ENCODE measurements around the gene PDIK1L. TPM values are rescaled to one million over a fixed set of nuclear protein-coding genes. Genes with fewer than 3 reads are reported as not detected.

Gene PDIK1L
- total and polyA plus RNA-seq, 9 of the 15 experiments (the other 6 are each of a cell fraction or from before 2014, with no cell fraction given) = 12.8 to 30.2 (median 21.5) TPM

DNA sequence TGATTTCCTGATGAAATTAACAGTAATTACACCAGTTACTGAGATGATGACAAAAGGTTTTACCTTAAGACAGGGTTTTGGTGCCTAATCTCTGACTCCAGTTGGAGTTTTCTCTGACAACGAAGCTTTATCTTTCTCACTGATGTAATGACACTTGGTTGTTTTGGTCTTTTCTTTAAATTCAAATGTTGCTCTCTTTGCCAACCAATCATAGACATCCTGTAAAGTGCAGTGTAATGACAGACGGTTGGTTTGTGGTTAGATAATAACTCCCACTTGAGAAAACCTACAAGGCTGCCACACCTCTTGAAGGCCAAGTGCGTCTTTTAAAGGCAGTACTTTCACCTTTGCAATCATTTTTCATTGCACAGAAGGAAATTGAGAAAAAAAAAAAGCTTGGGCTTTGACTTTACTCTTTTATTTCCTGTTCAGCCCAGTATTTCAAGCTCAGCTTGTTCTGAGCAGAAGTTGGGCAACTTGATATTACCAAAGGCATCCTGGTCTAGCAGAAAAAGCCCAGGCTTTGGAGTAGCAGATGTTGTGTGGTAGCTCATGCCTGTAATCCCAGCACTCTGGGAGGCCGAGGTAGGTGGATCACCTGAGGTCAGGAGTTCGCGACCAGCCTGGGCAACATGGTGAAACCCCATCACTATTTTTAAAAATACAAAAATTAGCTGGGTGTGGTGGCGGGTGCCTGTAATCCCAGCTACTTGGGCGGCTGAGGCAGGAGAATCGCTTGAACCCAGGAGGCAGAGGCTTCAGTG, 14.9 kb downstream of the PDIK1L start (continued):
- TF ChIP-seq, protein P1, sequence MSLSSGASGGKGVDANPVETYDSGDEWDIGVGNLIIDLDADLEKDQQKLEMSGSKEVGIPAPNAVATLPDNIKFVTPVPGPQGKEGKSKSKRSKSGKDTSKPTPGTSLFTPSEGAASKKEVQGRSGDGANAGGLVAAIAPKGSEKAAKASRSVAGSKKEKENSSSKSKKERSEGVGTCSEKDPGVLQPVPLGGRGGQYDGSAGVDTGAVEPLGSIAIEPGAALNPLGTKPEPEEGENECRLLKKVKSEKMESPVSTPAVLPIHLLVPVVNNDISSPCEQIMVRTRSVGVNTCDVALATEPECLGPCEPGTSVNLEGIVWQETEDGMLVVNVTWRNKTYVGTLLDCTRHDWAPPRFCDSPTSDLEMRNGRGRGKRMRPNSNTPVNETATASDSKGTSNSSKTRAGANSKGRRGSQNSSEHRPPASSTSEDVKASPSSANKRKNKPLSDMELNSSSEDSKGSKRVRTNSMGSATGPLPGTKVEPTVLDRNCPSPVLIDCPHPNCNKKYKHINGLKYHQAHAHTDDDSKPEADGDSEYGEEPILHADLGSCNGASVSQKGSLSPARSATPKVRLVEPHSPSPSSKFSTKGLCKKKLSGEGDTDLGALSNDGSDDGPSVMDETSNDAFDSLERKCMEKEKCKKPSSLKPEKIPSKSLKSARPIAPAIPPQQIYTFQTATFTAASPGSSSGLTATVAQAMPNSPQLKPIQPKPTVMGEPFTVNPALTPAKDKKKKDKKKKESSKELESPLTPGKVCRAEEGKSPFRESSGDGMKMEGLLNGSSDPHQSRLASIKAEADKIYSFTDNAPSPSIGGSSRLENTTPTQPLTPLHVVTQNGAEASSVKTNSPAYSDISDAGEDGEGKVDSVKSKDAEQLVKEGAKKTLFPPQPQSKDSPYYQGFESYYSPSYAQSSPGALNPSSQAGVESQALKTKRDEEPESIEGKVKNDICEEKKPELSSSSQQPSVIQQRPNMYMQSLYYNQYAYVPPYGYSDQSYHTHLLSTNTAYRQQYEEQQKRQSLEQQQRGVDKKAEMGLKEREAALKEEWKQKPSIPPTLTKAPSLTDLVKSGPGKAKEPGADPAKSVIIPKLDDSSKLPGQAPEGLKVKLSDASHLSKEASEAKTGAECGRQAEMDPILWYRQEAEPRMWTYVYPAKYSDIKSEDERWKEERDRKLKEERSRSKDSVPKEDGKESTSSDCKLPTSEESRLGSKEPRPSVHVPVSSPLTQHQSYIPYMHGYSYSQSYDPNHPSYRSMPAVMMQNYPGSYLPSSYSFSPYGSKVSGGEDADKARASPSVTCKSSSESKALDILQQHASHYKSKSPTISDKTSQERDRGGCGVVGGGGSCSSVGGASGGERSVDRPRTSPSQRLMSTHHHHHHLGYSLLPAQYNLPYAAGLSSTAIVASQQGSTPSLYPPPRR (CRISPR knock-in tag; IDR thresholded peaks at IDR 0.05; ENCODE audit: borderline replicate concordance) = no peak
- TF ChIP-seq ZBED1 (IDR thresholded peaks at IDR 0.05) (peak; percentile 49; the same call in 1 of the 2 replicates), TEAD1 (CRISPR knock-in tag; IDR thresholded peaks at IDR 0.05) (peak; percentile 22 to 48; a peak in 1 of 4 replicates), SNRNP70 (optimal IDR thresholded peaks at IDR 0.05; ENCODE audit: low read depth, low read length) (no peak), SRSF3 (IDR thresholded peaks at IDR 0.05; ENCODE audit: insufficient read depth, low read length) (no peak), ZNF124 (CRISPR knock-in tag; IDR thresholded peaks at IDR 0.05) (no peak), FOXM1 (IDR thresholded peaks at IDR 0.05; ENCODE audit: low read depth) (peak; percentile 100), FOXM1 (CRISPR knock-in tag; IDR thresholded peaks at IDR 0.05; ENCODE audit: low read depth) (peak; percentile 100), CHD1 (IDR thresholded peaks at IDR 0.05; ENCODE audit: low read length) (no peak), EGR1 (conservative IDR thresholded peaks at IDR 0.05) (peak; percentile 79), TBL1XR1 (IDR thresholded peaks at IDR 0.05; ENCODE audit: low read length in 2 of 2) (peak in 1 of 2 experiments; percentile 97; a peak in 3 of 4 replicates), RBM17 (IDR thresholded peaks at IDR 0.05; ENCODE audit: borderline replicate concordance, low read depth, low read length) (no peak), EZH2 (IDR thresholded peaks at IDR 0.05; ENCODE audit: borderline replicate concordance, low read depth, low read length) (no peak; the same call in 1 of the 2 replicates), CBX3 (IDR thresholded peaks at IDR 0.05; ENCODE audit: borderline replicate concordance in 1 of 2, low read length in 2 of 2) (peak in 1 of 2 experiments; percentile 90; a peak in 1 of 3 replicates), ZNF717 (CRISPR knock-in tag; IDR thresholded peaks at IDR 0.05) (no peak), ZNF778 (CRISPR knock-in tag; IDR thresholded peaks at IDR 0.05) (no peak), ZNF274 (IDR thresholded peaks at IDR 0.05; ENCODE audit: borderline replicate concordance, low read depth, low read length) (no peak), JUND (IDR thresholded peaks at IDR 0.05; ENCODE audit: borderline replicate concordance, low read depth, low read length) (peak; percentile 92), JUND (tag; IDR thresholded peaks at IDR 0.05; ENCODE audit: borderline replicate concordance, low read depth, low read length) (peak; percentile 90; the same call in 2 of the 3 replicates), DMBX1 (CRISPR knock-in tag; IDR thresholded peaks at IDR 0.05; ENCODE audit: borderline replicate concordance) (no peak; the same call in 1 of the 2 replicates), SP1 (CRISPR knock-in tag; IDR thresholded peaks at IDR 0.05) (peak; percentile 77), RBM39 (optimal IDR thresholded peaks at IDR 0.05; ENCODE audit: low read depth, low read length) (no peak), EWSR1 (IDR thresholded peaks at IDR 0.05; ENCODE audit: borderline replicate concordance, low read depth, partially characterized antibody) (no peak), ZNF24 (IDR thresholded peaks at IDR 0.05) (peak; percentile 68; the same call in 1 of the 2 replicates)
- TF ChIP-seq, protein P2, sequence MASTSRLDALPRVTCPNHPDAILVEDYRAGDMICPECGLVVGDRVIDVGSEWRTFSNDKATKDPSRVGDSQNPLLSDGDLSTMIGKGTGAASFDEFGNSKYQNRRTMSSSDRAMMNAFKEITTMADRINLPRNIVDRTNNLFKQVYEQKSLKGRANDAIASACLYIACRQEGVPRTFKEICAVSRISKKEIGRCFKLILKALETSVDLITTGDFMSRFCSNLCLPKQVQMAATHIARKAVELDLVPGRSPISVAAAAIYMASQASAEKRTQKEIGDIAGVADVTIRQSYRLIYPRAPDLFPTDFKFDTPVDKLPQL (IDR thresholded peaks at IDR 0.05; ENCODE audit: extremely low read depth, insufficient read length) = peak; percentile 22
